VCaP (cell line): Measurements from ENCODE around the gene GJC2.
"Not testable (repeated sequence)": the region's sequence is repeated elsewhere in the genome, so short reads cannot be mapped to it uniquely, and the experiment has no call there.

Experiments
- H3K27ac ChIP-seq: fragments of 450-650 bp; 2 replicates; pipeline ENCODE4 v1.5.1; 2017
- CTCF ChIP-seq: fragments of 450-650 bp; conservative IDR thresholded peaks from 2 replicates; pipeline ENCODE4 v1.5.1; 2017; ENCODE audit warnings: mild to moderate bottlenecking, moderate library complexity

GJC2 gene

DNA sequence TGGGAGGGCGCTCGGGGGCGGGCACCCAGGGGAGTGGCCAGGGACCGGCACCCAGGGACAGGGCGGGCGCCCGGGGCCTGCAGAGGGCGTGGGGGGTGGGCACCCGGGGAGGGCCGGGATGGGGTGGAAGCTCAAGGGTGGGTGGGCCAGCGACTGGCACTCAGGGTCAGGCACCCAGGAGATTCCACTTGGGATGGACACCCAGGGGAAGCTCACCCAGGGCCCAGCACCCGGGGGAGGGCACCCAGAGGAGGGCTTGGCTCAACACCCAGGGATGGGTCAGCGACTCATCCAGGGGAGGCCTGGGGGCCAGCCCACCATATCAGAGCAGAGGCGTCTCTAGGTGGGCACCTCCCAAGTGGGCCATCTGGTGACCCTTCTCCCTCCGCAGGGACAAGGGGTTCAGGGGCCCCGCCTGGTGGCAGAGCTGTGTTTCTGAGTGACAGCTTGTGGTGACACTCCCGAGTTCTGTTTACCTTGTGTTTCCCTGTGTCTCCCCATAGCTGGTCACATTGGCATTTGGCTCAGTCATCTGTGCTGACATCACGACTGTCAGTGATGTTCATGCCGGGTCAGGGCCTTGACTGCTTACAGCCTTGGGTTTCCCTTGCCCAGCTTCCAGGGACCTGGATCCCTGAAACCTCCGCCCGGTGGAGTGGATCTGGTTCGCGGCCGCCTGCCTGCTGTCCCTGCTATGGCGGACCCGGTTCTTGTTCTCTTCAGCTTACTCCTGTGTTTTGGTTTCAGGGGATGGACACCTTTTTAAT lies 16.6 kb downstream of the GJC2 start:
- peak overlapping the region; percentile 78 for H3K27ac ChIP-seq
- TF ChIP-seq CTCF: no peak

GRCh38 chr1:228168563-228169270 lies 19.0 kb downstream of the GJC2 start:
- H3K27ac ChIP-seq: no peak overlapping the region
- no peak for TF ChIP-seq CTCF

GRCh38 chr1:228169345-228169744 lies 19.6 kb downstream of the GJC2 start:
- TF ChIP-seq CTCF: no peak
- H3K27ac ChIP-seq: no peak overlapping the region

GRCh38 chr1:228170666-228171065 lies 20.9 kb downstream of the GJC2 start:
- no peak for TF ChIP-seq CTCF
- no peak overlapping the region for H3K27ac ChIP-seq

DNA sequence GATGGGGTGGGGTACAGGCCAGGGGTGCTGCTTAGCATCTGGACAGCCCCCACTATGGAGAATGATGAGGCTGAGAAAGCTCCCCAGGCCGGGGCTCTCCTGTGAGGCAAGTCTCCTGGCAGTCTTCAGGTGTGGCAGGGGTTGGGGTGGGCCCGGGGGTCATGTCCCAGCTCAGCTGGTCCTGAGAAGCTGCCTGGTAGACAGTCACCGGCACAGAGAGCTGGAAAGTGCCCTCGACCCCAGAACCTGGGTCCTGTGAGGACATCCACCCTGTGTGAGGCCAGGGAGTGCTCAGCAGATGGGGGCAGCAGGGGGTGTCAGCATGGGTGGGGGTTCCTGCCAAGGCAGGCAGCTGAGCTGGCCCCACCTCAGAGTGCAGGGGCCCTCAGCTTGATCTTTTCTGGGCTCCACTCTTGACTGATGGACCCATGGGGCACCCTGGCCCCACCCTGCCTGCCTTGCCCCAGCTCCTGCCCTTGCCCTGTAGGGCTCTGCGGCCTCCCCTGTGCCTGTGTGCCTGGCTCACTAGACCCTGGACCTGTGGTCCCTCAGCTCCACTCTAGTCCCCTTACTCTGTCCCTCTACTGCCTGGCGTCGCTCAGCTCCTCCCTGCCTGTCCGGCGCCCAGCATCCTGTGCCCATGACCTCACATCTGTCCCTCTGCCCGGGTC lies 21.6 kb downstream of the GJC2 start:
- no peak overlapping the region for H3K27ac ChIP-seq
- no peak for TF ChIP-seq CTCF

DNA sequence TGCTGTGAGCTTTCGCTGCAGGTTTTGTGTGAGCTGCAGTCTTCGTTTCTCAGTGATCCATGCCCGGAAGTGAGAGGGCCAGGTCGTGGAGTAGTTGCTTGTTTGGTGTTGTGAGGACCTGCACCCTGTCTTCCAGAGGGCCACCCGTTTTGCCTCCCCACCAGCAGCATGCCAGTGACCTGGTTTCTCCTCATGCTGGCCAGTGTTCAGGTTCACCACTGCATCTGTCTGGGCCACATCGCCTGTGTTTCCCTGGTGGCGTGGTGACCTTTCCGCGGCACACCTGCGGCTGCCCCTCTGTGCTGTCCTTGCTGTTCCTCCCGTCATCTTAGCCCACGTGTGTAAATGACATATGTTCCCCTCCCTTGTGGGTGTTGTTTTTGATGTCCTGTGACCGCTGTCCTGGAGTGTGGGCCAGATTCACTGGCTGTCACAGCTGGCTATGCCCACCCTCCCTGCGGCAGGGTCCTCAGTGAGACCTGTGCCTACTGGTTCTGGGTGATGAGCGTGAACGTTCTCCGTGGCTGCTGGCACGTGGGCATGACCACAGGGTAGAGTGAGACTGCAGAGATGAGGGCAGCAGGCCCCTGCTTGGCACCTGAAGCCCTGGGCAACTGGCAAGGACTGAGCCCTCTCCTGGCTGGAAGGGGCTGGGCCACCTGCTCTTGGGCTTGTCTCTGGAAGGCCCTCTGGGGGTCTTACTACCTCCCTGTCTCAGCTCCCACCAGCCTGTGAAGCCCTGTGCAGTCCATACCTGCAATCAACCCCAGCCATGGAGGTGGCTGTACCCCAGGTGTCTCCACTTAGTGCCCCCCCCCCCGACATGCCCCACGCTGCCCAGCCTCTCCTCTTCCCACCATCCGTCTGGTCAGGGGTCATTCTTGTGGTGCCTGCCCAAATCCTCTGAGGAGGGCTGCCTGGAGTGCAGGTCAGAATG lies 23.1 kb downstream of the GJC2 start:
- no peak overlapping the region for H3K27ac ChIP-seq
- no peak for TF ChIP-seq CTCF

DNA sequence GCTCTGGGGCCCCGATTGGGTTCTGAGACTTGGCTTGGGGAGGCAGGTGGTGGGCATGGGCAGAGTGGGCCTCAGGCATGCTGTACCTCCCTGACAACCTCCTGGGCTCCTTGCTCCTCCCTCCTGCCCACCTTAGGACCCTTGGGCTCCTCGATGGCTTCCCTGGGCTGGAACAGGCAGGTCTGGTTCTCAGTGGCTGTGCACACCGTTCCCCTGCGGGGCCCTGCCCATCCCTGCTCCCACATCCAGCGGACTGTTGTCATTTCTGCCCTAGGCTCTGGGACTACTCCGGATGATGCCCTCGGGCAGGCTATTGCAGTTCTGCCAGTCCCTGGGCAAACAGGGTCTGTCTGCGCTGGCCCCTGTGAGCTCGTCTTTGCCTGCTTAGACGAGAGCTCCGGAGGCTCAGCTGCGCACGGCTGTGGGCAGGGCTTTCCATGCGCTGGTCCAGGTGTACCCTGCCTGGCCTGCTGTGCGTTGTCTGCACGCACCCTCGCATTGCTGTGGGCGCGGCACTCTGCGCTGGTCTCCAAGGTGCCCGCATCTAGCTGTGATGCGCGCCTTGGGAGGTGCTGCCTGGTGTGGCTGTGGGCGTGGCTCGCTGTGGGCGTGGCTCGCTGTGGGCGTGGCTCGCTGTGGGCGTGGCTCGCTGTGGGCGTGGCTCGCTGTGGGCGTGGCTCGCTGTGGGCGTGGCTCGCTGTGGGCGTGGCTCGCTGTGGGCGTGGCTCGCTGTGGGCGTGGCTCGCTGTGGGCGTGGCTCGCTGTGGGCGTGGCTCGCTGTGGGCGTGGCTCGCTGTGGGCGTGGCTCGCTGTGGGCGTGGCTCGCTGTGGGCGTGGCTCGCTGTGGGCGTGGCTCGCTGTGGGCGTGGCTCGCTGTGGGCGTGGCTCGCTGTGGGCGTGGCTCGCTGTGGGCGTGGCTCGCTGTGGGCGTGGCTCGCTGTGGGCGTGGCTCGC lies 24.1 kb downstream of the GJC2 start:
- H3K27ac ChIP-seq: not testable (repeated sequence)
